Right lobe of liver (tissue), 4 donors: ENCODE measurements around the gene MBP.

Source experiments
- CTCF ChIP-seq, 4 donors: fragments of 200-600 bp in 3 of 4; fragments of 450-650 bp in 1 of 4; IDR thresholded peaks; one replicate each; pipeline versions ENCODE4 v1.5.1 to v1.8.0; 2016 to 2022; ENCODE audit warnings: antibody characterized with exemption in 4 of 4, mild to moderate bottlenecking in 2 of 4
- POLR2A ChIP-seq: fragments of 450-650 bp; IDR thresholded peaks from one replicate; pipeline ENCODE4 v1.6.1; 2017; ENCODE audit warnings: antibody characterized with exemption, mild to moderate bottlenecking
- donor health status: DM: no; HTN: no; CAD: no.
- donor health status: DM: no; HTN: no; CAD: no.
- donor health status: DM: no; HTN: yes; CAD: no.

- TF ChIP-seq CTCF (IDR thresholded peaks at IDR 0.05) (no peak), POLR2A (no peak)
Measured at GRCh38 chr18:77012806-77013541, 119.6 kb downstream of the MBP start.
